AG04449 (cell line): ENCODE measurements around the gene HIVEP3.

Experiments
- CTCF ChIA-PET: fragments of 350-600 bp; formaldehyde crosslinking; extraction: SDS; loops from one replicate; lab custom pipeline; 2021; ENCODE audit warnings: antibody characterized with exemption; lab: Yijun Ruan, JAX
- POLR2A ChIA-PET: fragments of 400-600, 350-600 bp; formaldehyde crosslinking; extraction: SDS; loops from one replicate; lab custom pipeline; 2020; ENCODE audit warnings: antibody characterized with exemption, inconsistent platforms; lab: Yijun Ruan, JAX
- DNase-seq: peaks from one replicate; pipeline ENCODE4 v3.0.0-alpha.2; 2010; ENCODE audit warnings: low read depth, low spot score
- H3K4me3 ChIP-seq: 2 replicates; pipeline ENCODE4 v1.5.1; 2011; ENCODE audit warnings: low read depth, mild to moderate bottlenecking, control low read depth, low read length
- TF ChIP-seq, protein P1 (sequence below): IDR thresholded peaks from one replicate; pipeline ENCODE4 v1.5.1; 2011; ENCODE audit warnings: mild to moderate bottlenecking, moderate library complexity, low read length, control low read depth, inconsistent platforms; ENCODE audit not compliant: insufficient read depth; ENCODE audit errors: missing control alignments

HIVEP3 gene

GRCh38 chr1:41700986-41701535 is 217.7 kb downstream of the HIVEP3 start:
- ChIA-PET POLR2A (no interaction called here), CTCF (no interaction called here)
- TF ChIP-seq, protein P1, sequence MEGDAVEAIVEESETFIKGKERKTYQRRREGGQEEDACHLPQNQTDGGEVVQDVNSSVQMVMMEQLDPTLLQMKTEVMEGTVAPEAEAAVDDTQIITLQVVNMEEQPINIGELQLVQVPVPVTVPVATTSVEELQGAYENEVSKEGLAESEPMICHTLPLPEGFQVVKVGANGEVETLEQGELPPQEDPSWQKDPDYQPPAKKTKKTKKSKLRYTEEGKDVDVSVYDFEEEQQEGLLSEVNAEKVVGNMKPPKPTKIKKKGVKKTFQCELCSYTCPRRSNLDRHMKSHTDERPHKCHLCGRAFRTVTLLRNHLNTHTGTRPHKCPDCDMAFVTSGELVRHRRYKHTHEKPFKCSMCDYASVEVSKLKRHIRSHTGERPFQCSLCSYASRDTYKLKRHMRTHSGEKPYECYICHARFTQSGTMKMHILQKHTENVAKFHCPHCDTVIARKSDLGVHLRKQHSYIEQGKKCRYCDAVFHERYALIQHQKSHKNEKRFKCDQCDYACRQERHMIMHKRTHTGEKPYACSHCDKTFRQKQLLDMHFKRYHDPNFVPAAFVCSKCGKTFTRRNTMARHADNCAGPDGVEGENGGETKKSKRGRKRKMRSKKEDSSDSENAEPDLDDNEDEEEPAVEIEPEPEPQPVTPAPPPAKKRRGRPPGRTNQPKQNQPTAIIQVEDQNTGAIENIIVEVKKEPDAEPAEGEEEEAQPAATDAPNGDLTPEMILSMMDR, result no peak
- DNase-seq, result no peak
- no peak overlapping the region for H3K4me3 ChIP-seq

DNA sequence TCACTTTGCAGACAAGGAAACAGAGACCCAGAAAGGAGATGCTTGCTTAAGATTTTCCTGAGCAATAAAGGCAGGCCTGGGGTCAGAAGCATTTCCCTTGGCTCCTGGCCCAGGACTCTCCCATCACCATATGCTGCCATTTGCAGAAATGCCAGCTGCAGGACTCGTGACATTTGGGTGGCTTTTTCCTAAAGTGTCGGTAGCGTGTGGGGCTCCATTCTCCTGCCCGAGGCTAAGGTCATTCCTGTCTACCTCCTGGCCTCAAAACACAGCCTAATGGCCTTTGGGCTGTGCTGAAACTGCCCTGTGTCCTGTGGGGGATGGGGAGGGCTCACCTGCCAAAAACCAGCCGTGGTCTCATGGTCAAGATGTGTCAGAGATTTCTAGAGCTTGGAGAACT is 218.1 kb downstream of the HIVEP3 start:
- ChIA-PET POLR2A (no interaction called here), CTCF (no interaction called here)
- no peak for DNase-seq

GRCh38 chr1:41699861-41700248 is 218.9 kb downstream of the HIVEP3 start:
- DNase-seq, result no peak
- TF ChIP-seq, protein P1, result no peak
- ChIA-PET POLR2A (no interaction called here), CTCF (no interaction called here)
- H3K4me3 ChIP-seq, result no peak overlapping the region

More for the DNA sequence above, 218.1 kb downstream of the HIVEP3 start:
- TF ChIP-seq, protein P1, result no peak
- no peak overlapping the region for H3K4me3 ChIP-seq

DNA sequence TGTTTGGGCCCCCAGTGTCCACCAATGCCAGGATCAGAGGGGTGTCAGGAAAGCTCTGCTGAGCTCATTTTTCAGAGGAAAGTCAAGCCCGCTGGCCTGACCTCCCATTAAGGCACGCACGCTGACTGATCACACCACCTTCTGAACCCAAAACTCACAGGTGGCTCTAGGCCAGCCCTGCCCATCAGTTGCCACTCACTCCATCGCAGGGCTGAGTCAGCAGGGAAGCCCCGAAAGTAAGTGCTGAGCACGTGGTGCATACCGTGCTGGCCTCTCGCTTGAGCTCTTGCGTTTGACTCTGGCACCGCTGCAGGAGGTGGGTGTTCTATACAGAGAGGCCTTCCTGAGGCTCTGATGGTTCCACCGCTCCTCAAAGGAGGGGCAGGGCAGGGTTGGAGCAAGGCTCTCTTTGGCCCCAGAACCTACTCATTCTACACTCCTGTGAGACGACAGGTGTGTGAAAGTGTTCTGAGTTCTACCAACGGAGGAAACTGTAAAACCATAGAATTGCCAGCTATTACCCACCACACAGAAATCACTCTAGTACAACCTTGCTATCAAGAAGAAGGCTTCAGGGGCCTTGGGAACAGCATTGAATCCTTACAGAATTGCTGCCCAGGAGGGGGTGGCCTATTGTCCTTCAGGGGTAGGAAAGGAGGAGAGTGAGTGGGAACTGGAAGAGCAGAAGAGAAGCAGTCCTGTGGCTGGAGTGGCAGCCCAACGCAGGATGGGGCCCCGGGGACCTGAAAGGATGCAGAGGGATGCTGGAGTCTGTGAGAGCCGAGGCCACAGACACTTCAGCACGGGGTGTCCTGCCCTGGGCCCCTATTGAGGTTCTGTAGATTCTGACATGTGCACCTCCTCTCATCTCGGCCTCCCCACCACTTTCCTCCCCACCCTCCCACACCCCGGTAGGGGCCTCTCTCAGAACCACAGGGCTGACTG is 219.5 kb downstream of the HIVEP3 start:
- TF ChIP-seq, protein P1, result no peak
- DNase-seq, result no peak
- ChIA-PET CTCF (interaction anchor here (0.9 to 1.3 kb wide), 3 partner anchors 9 to 17 kb away, joined by 3 to 5 read pairs (median 3); no protein-coding TSS in a partner anchor), POLR2A (no interaction called here)
- H3K4me3 ChIP-seq, result no peak overlapping the region

GRCh38 chr1:41696381-41696780 is 222.3 kb downstream of the HIVEP3 start:
- no peak overlapping the region for H3K4me3 ChIP-seq
- ChIA-PET CTCF (interaction anchor here (0.9 to 1.2 kb wide), 4 partner anchors 10 to 99 kb away, joined by 3 to 4 read pairs (median 3); no protein-coding TSS in a partner anchor), POLR2A (no interaction called here)
- no peak for DNase-seq
- TF ChIP-seq, protein P1, result no peak
